Keratinocyte (primary cell): ENCODE measurements around the gene KIAA1217. TPM values are rescaled to one million over a fixed set of nuclear protein-coding genes. Genes with fewer than 3 reads are reported as not detected.

ENCODE experiments used
- DNase-seq: peaks from one replicate; pipeline ENCODE4 v3.0.0-alpha.2; 2011; ENCODE audit warnings: low read depth, missing footprints, low spot score
- FAIRE-seq: peaks from 2 replicates; lab custom pipeline; 2011; peaks lifted over from hg19 to GRCh38; lab: Jason Lieb, UNC
- H2AFZ ChIP-seq: 2 replicates; pipeline ENCODE4 v1.6.0; 2012; ENCODE audit warnings: low read length, control low read depth, inconsistent platforms; ENCODE audit not compliant: control insufficient read depth
- H3K27ac ChIP-seq: 2 replicates; pipeline ENCODE4 v1.5.1; 2011; ENCODE audit warnings: low read length; ENCODE audit not compliant: control insufficient read depth, insufficient read depth
- H3K27me3 ChIP-seq: 3 replicates; pipeline ENCODE4 v1.6.0; 2011; ENCODE audit warnings: low read length; ENCODE audit not compliant: control insufficient read depth, insufficient read depth; ENCODE audit errors: extremely low read depth
- H3K36me3 ChIP-seq, 2 experiments: 2 replicates in 1 of 2; 3 replicates in 1 of 2; pipeline ENCODE4 v1.5.1; 2011; ENCODE audit warnings: low read length in 2 of 2, mild to moderate bottlenecking in 1 of 2; ENCODE audit not compliant: control insufficient read depth in 2 of 2, insufficient read depth in 2 of 2; ENCODE audit errors: extremely low read depth in 1 of 2
- H3K4me1 ChIP-seq: 3 replicates; pipeline ENCODE4 v1.5.1; 2011; ENCODE audit warnings: low read length; ENCODE audit not compliant: control insufficient read depth, insufficient read depth; ENCODE audit errors: extremely low read depth
- H3K4me2 ChIP-seq: 3 replicates; pipeline ENCODE4 v1.6.0; 2011; ENCODE audit warnings: low read depth, low read length; ENCODE audit not compliant: control insufficient read depth, insufficient read depth; ENCODE audit errors: extremely low read depth
- H3K4me3 ChIP-seq, 3 experiments: fragments of 200-600 bp in 1 of 3; sonication (generic) in 1 of 3; 2 replicates in 2 of 3; 3 replicates in 1 of 3; pipeline ENCODE4 v1.5.1; 2011 to 2016; ENCODE audit warnings: low read length in 3 of 3, mild to moderate bottlenecking in 3 of 3, control low read depth in 2 of 3, inconsistent platforms in 1 of 3, low read depth in 1 of 3, mixed read lengths in 1 of 3, mixed run types in 1 of 3, moderate library complexity in 1 of 3; ENCODE audit not compliant: control insufficient read depth in 2 of 3, insufficient read depth in 2 of 3; ENCODE audit errors: extremely low read depth in 1 of 3
- H3K79me2 ChIP-seq: 2 replicates; pipeline ENCODE4 v1.6.0; 2012; ENCODE audit warnings: low read length; ENCODE audit not compliant: control insufficient read depth, insufficient read depth
- H3K9ac ChIP-seq: 3 replicates; pipeline ENCODE4 v1.6.0; 2011; ENCODE audit warnings: low read length; ENCODE audit not compliant: control insufficient read depth, insufficient read depth; ENCODE audit errors: extremely low read depth
- H3K9me1 ChIP-seq: 3 replicates; pipeline ENCODE4 v1.6.0; 2011; ENCODE audit warnings: low read length; ENCODE audit not compliant: control insufficient read depth, insufficient read depth; ENCODE audit errors: extremely low read depth
- H3K9me3 ChIP-seq: 2 replicates; pipeline ENCODE4 v1.5.1; 2012; ENCODE audit warnings: low read depth, low read length; ENCODE audit not compliant: control insufficient read depth
- H4K20me1 ChIP-seq: 3 replicates; pipeline ENCODE4 v1.6.0; 2011; ENCODE audit warnings: low read length; ENCODE audit not compliant: control insufficient read depth, insufficient read depth; ENCODE audit errors: extremely low read depth
- EZH2 ChIP-seq: IDR thresholded peaks from one replicate; pipeline ENCODE4 v1.6.1; 2012; ENCODE audit warnings: inconsistent platforms, mild to moderate bottlenecking, low read length, moderate library complexity
- dilution Hi-C: fragments of 300-500 bp; cut with MboI; formaldehyde crosslinking; loops from one replicate; pipeline ENCODE4 v1.7.0; 2020; ENCODE audit warnings: low sequenced_read_pairs; ENCODE audit not compliant: extremely low pct_ligation_motif_present
- polyA plus RNA-seq, 5 experiments: library from polyadenylated mRNA; depleted of rRNA in 3 of 5; stranded (reverse) in 3 of 5; stranded (forward) in 1 of 5; unstranded in 1 of 5; fragments of >200 nt; gene quantifications; 1 replicate in 1 of 5; 2 replicates in 3 of 5; 3 replicates in 1 of 5; pipeline versions ENCODE4 v1.2.1 to v1.2.3, GENCODE V29; 2011 to 2012; ENCODE audit warnings: missing spikeins in 2 of 5, low read depth in 1 of 5, low replicate concordance in 1 of 5
- TF ChIP-seq, protein P1 (sequence below), 3 experiments: IDR thresholded peaks in 1 of 3; conservative IDR thresholded peaks in 1 of 3; optimal IDR thresholded peaks in 1 of 3; 2 replicates in 2 of 3; 3 replicates in 1 of 3; pipeline versions ENCODE3 to v1.5.1; 2011; ENCODE audit warnings: low read length in 3 of 3, mild to moderate bottlenecking in 3 of 3, moderate library complexity in 2 of 3, control low read depth in 1 of 3, inconsistent platforms in 1 of 3; ENCODE audit not compliant: insufficient read depth in 2 of 3; ENCODE audit errors: extremely low read depth in 1 of 3

Gene KIAA1217
- polyA plus RNA-seq, 1 donor (not counting 4 experiments of a cell fraction or from before 2014, with no cell fraction given) = 10.4 TPM

DNA sequence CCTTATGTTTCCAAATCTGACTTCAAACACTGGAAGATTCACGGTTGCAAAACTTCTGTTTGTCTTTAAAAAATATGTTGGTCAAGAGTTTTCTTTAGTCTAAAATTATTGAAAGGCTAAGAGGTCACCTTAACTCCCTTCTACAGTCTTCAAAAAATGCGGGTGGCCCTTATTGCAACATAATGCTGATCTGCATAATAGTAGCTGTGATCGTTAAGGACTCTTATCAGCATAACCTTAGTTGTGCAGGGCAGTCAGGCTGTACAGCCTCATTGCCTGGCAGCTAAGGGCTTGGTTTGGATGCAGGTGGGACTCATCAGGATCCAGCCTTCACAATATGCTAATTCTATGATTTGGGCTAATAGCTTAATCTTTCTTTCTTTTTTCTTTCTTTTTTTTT, 15.0 kb downstream of the KIAA1217 start:
- no peak overlapping the region for H3K4me2 ChIP-seq
- dilution Hi-C loops = no loop called here
- no peaks in the 10 kb centered on the region for H3K79me2 ChIP-seq
- no peaks in the 10 kb centered on the region for H3K27me3 ChIP-seq
- H3K9me3 ChIP-seq = no peaks in the 10 kb centered on the region
- H3K36me3 ChIP-seq = no peaks in the 10 kb centered on the region
- TF ChIP-seq, protein P1, sequence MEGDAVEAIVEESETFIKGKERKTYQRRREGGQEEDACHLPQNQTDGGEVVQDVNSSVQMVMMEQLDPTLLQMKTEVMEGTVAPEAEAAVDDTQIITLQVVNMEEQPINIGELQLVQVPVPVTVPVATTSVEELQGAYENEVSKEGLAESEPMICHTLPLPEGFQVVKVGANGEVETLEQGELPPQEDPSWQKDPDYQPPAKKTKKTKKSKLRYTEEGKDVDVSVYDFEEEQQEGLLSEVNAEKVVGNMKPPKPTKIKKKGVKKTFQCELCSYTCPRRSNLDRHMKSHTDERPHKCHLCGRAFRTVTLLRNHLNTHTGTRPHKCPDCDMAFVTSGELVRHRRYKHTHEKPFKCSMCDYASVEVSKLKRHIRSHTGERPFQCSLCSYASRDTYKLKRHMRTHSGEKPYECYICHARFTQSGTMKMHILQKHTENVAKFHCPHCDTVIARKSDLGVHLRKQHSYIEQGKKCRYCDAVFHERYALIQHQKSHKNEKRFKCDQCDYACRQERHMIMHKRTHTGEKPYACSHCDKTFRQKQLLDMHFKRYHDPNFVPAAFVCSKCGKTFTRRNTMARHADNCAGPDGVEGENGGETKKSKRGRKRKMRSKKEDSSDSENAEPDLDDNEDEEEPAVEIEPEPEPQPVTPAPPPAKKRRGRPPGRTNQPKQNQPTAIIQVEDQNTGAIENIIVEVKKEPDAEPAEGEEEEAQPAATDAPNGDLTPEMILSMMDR (optimal IDR thresholded peaks at IDR 0.05 in 1 of 3, IDR thresholded peaks at IDR 0.05 in 1 of 3, conservative IDR thresholded peaks at IDR 0.05 in 1 of 3; ENCODE audit: extremely low read depth in 1 of 3, insufficient read depth in 2 of 3, low read length in 3 of 3) = no peak
- TF ChIP-seq EZH2 = no peak
- H2AFZ ChIP-seq = no peak overlapping the region
- no peak overlapping the region for H3K4me3 ChIP-seq
- no peak for DNase-seq
- no peaks in the 10 kb centered on the region for H4K20me1 ChIP-seq
- FAIRE-seq = no peak
- no peak overlapping the region for H3K27ac ChIP-seq
- no peaks in the 10 kb centered on the region for H3K4me1 ChIP-seq
- H3K9ac ChIP-seq = no peak overlapping the region
- no peaks in the 10 kb centered on the region for H3K9me1 ChIP-seq

DNA sequence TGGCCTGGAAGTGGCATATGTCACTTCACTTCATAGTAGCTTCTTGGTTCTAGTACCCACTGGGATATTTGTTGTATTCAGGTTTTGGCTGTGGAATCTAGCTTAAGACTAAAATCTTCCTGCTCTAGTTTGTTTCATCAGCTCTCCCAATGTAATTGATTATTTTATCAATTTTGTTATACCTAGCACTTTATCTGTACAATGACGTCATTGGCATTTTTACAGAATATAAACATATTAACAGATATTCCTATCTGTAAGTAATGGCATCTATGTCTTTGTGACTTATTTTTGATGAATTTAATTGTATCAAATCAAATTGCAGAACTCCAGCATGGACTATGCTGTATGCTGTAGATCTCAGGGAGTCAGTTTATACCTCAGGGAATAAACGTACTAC, 19.7 kb downstream of the KIAA1217 start:
- H3K9ac ChIP-seq = no peak overlapping the region
- TF ChIP-seq, protein P1 (optimal IDR thresholded peaks at IDR 0.05 in 1 of 3, IDR thresholded peaks at IDR 0.05 in 1 of 3, conservative IDR thresholded peaks at IDR 0.05 in 1 of 3; ENCODE audit: extremely low read depth in 1 of 3, insufficient read depth in 2 of 3, low read length in 3 of 3) = no peak
- no peak for TF ChIP-seq EZH2
- no peaks in the 10 kb centered on the region for H3K36me3 ChIP-seq
- H2AFZ ChIP-seq = no peak overlapping the region
- no peaks in the 10 kb centered on the region for H3K79me2 ChIP-seq
- no peak overlapping the region for H3K4me2 ChIP-seq
- DNase-seq (no peak), FAIRE-seq (no peak)
- no peaks in the 10 kb centered on the region for H3K9me3 ChIP-seq
- no peak overlapping the region for H3K4me3 ChIP-seq
- no peaks in the 10 kb centered on the region for H3K4me1 ChIP-seq
- dilution Hi-C loops = no loop called here
- H4K20me1 ChIP-seq = no peaks in the 10 kb centered on the region
- no peak overlapping the region for H3K27ac ChIP-seq
- H3K9me1 ChIP-seq = no peaks in the 10 kb centered on the region
- no peaks in the 10 kb centered on the region for H3K27me3 ChIP-seq
